NCI-H2171 (cell line): ENCODE data around the gene NOL3.

ENCODE experiments used
- DNase-seq: peaks from one replicate; lab custom pipeline; 2025; lab: John Stamatoyannopoulos, UW

The NOL3 gene

GRCh38 chr16:67170949-67171649, 761 bp downstream of the NOL3 start:
- DNase-seq: no peak

GRCh38 chr16:67173323-67173722, 3.0 kb downstream of the NOL3 start:
- DNase-seq: no peak

- peak; percentile 75 for DNase-seq
Measured at GRCh38 chr16:67173808-67174705, 3.7 kb downstream of the NOL3 start.

- DNase-seq: no peak
Measured at GRCh38 chr16:67174706-67175231, 4.4 kb downstream of the NOL3 start.

GRCh38 chr16:67176662-67177061, 6.3 kb downstream of the NOL3 start:
- no peak for DNase-seq

- DNase-seq: peak; percentile 90
Measured at GRCh38 chr16:67177743-67178699, 7.7 kb downstream of the NOL3 start.

- DNase-seq: no peak
Measured at GRCh38 chr16:67179421-67180080, 9.2 kb downstream of the NOL3 start.

GRCh38 chr16:67180166-67180565, 9.8 kb downstream of the NOL3 start:
- DNase-seq: no peak

- DNase-seq: no peak
Measured at GRCh38 chr16:67181346-67181745, 11.0 kb downstream of the NOL3 start.

- DNase-seq: no peak
Measured at GRCh38 chr16:67182288-67182687, 11.9 kb downstream of the NOL3 start.

- DNase-seq: no peak
Measured at GRCh38 chr16:67183284-67183626, 12.9 kb downstream of the NOL3 start.

- DNase-seq: peak; percentile 96
Measured at GRCh38 chr16:67183627-67184452, 13.5 kb downstream of the NOL3 start, which contains the start of gene MATCAP1. TSS of gene MATCAP1 (minus strand) at chr16:67183963. CDS start at chr16:67180610, 3,353 bp downstream.

GRCh38 chr16:67184453-67184994, 14.2 kb downstream of the NOL3 start:
- peak; percentile 51 for DNase-seq

GRCh38 chr16:67184995-67185650, 14.8 kb downstream of the NOL3 start:
- DNase-seq: peak; percentile 70

- no peak for DNase-seq
Measured at GRCh38 chr16:67185651-67186134, 15.4 kb downstream of the NOL3 start.

- no peak for DNase-seq
Measured at GRCh38 chr16:67186550-67186950, 16.2 kb downstream of the NOL3 start.

GRCh38 chr16:67187175-67187890, 17.0 kb downstream of the NOL3 start:
- no peak for DNase-seq

GRCh38 chr16:67188323-67188722, 18.0 kb downstream of the NOL3 start:
- DNase-seq: no peak

GRCh38 chr16:67188798-67189197, 18.5 kb downstream of the NOL3 start:
- no peak for DNase-seq
